Measurements from ENCODE around the gene CENPU.

Gene CENPU

GRCh38 chr4:184751585-184751956 is 17.7 kb upstream of the CENPU start:
- H3K4me3 ChIP-seq (ENCODE audit: low read length) = no peak overlapping the region
- no peak for DNase-seq (ENCODE audit: low read depth)
- TF ChIP-seq, protein P1, sequence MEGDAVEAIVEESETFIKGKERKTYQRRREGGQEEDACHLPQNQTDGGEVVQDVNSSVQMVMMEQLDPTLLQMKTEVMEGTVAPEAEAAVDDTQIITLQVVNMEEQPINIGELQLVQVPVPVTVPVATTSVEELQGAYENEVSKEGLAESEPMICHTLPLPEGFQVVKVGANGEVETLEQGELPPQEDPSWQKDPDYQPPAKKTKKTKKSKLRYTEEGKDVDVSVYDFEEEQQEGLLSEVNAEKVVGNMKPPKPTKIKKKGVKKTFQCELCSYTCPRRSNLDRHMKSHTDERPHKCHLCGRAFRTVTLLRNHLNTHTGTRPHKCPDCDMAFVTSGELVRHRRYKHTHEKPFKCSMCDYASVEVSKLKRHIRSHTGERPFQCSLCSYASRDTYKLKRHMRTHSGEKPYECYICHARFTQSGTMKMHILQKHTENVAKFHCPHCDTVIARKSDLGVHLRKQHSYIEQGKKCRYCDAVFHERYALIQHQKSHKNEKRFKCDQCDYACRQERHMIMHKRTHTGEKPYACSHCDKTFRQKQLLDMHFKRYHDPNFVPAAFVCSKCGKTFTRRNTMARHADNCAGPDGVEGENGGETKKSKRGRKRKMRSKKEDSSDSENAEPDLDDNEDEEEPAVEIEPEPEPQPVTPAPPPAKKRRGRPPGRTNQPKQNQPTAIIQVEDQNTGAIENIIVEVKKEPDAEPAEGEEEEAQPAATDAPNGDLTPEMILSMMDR (conservative IDR thresholded peaks at IDR 0.05; ENCODE audit: low read length) = no peak

GRCh38 chr4:184750926-184751584 is 17.2 kb upstream of the CENPU start:
- no peak overlapping the region for H3K4me3 ChIP-seq (ENCODE audit: low read length)
- TF ChIP-seq, protein P1 (conservative IDR thresholded peaks at IDR 0.05; ENCODE audit: low read length) = no peak
- DNase-seq (ENCODE audit: low read depth) = no peak

DNA sequence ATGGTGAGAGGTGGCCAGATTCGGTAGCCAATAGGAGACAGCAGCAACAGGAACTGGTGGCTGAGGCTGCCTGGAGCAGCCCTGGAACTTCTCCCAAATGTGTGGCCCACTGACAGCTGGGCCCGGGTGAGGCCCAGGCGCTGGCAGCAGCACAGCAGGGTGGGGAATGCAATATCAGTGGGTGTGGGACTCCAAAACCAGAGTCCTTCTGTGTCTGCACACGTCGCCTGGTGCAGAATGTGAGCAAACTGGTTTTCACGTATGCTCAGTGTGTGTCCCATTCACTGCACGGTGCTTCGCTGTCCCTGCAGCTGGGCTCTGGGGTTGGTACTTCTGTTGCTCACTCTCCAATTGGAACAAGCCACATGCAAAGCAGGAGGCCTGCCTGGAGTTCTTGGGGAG is 14.4 kb upstream of the CENPU start:
- DNase-seq (ENCODE audit: low read depth) = no peak
- TF ChIP-seq, protein P1 (conservative IDR thresholded peaks at IDR 0.05; ENCODE audit: low read length) = no peak
- H3K4me3 ChIP-seq (ENCODE audit: low read length) = no peak overlapping the region

DNA sequence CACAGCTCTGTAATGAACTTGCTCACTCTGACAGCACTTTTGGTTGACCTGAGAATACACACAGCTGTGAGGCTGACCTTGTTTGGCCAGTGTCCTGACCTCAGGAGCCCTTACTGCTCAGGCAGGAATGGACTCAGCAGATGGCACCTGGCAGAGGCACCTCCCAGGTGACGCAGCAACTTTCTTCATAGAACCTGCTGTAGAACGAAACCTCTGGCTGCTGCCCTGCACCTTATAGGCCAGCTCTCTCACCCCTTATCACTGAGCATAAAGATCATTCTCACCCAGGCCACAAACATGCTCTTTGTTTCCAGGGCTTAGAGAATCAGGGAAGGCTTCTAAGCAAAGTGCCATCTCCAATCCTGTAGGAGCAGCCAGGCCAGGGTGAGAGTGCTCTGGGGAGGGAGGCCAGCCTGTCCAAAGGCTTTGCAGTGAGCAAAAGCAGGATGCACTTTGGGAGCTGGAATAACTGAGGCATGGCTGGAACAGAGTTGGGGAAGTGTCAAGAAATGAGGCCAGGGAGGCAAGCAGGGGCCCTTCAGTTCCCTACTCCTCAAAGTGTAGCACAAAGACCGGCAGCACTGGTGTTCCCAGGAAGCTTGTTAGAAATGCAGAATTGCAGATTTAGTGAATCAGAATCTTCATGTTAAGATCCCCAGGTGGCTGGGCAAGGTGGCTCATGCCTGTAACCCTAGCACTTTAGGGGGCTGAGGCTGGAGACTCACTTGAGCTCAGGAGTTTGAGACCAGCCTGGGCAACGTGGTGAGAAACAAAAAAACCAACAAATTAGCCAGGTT is 13.3 kb upstream of the CENPU start:
- no peak overlapping the region for H3K4me3 ChIP-seq (ENCODE audit: low read length)
- DNase-seq (ENCODE audit: low read depth) = no peak
- TF ChIP-seq, protein P1 (conservative IDR thresholded peaks at IDR 0.05; ENCODE audit: low read length) = no peak

DNA sequence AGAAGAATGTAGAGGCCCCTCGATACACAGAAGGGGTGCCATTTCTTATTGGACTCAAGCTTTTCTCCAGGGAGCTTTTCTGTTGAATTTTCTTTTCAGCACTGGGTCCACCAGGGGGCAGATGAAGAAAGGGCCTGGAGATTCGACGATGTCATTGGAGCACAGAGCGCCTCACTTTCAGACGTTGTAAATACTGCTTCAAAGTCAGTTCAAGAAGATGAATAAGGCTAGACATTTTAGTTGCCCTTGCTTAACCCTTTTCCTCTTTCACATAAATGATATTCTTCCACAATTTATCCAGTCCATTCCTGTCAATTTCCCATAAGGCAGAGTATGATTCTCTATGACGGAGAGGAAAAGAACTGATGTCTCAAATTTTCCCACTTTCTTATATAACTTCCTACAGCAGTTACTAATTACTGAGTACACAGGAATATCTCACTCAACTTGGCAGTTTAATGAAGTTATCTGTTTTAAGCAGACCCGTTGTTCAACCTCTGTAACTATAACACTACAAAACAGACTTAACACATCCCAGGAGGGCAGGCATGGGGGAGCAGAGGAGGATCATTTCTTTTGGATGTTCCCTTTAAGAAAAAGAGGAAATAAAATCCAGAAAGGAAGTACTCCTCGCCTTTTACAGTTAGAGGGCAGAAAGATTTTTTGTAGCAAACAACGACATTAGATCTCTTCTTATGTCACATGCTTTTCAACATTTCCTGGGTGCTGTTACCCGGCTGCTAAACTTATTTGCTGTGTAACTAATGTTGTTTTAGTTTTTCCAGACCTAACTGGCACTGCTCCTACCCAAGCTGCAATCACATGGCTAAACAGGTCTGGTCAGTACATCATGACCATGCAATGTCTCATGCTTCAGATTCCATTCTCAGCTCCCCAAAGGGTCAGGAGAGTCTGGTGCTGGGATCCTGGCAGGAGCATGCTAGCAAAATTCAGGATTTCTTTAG is 12.2 kb upstream of the CENPU start:
- H3K4me3 ChIP-seq (ENCODE audit: low read length) = peak overlapping the region; percentile 11; the same call in 1 of the 2 replicates
- DNase-seq (ENCODE audit: low read depth) = peak; percentile 97
- TF ChIP-seq, protein P1 (conservative IDR thresholded peaks at IDR 0.05; ENCODE audit: low read length) = peak; percentile 91

GRCh38 chr4:184744236-184744635 is 10.3 kb upstream of the CENPU start:
- no peak for DNase-seq (ENCODE audit: low read depth)
- TF ChIP-seq, protein P1 (conservative IDR thresholded peaks at IDR 0.05; ENCODE audit: low read length) = no peak

More at GRCh38 chr4:184744236-184744635, 10.3 kb upstream of the CENPU start:
- H3K4me3 ChIP-seq (ENCODE audit: low read length) = no peak overlapping the region

Measured in AG10803 (cell line).